GM18951 (cell line): ENCODE data around the gene SF3B1.
"Not testable (repeated sequence)": the region's sequence is repeated elsewhere in the genome, so short reads cannot be mapped to it uniquely, and the experiment has no call there.

Source experiments
- POLR2A ChIP-seq: IDR thresholded peaks from 4 replicates; pipeline ENCODE4 v1.6.1; 2011; ENCODE audit warnings: mild to moderate bottlenecking; ENCODE audit not compliant: insufficient read length, insufficient read depth; ENCODE audit errors: extremely low read depth
- in situ Hi-C: fragments of 300-500 bp; cut with MboI; formaldehyde crosslinking; loops from one replicate; pipeline ENCODE4 v1.12.0; 2022; ENCODE audit warnings: low sequenced_read_pairs, mixed read lengths, inconsistent platforms; ENCODE audit not compliant: unreplicated experiment

The SF3B1 gene

DNA sequence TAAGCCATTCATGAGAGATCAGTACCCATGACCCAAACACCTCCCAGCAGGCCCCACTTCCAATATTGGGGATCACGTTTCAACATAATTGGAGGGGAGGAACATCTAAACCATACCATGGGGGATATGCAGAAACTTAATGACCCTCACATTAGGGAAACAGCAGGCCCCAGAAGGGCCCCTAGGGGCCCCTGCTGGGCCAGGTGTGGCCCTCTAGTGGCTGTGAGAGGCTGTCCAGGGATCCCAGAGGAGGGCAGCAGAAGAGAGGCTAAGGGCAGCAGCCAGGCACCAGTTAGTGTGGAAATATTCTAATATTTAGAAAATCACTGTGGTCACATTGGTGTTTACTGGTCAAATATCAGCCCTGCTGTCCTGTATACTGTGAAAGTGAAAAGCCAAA lies 75.0 kb downstream of the SF3B1 start:
- in situ Hi-C loops = no loop called here

DNA sequence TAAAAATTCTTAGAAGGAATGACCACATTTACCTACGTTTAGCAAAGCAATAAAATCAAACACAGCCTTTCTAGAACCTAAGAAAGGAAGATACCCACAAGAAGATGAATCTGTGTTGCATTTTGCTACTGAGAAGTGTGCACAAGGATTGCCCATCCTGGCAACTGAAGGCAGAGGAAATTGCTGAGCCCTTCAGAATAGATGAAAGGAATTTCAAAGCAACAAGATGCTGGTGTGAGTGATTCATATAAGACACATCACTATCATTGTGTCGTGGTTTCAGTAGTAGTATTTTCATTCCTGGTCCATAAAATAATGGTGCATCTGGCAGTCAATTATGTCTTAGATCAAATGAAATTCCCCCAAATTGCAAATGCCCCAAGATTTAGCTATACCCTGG lies 75.9 kb downstream of the SF3B1 start:
- no peak for TF ChIP-seq POLR2A
- in situ Hi-C loops = no loop called here

More for the DNA sequence above, 75.0 kb downstream of the SF3B1 start:
- TF ChIP-seq POLR2A = no peak

DNA sequence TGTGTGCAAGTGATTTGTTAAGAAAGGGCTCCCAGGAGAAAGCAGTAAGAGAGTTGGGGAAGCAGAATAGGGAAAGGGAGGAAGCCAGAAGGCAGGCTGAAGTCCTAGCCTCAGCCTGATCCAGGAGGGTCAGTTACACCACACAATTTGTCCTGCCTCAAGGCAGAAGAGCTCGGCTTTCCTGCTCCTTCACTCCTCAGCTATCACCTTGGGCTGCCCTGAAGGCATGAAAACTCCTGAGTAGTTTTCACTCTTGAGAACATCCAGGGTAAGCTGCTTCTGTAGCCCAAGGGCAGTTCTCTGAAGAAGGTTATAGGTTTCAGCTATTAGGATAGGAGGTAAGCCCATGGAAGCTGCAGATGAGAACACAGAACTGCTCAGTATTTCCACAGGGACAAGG lies 76.8 kb downstream of the SF3B1 start:
- in situ Hi-C loops = no loop called here
- TF ChIP-seq POLR2A = no peak

DNA sequence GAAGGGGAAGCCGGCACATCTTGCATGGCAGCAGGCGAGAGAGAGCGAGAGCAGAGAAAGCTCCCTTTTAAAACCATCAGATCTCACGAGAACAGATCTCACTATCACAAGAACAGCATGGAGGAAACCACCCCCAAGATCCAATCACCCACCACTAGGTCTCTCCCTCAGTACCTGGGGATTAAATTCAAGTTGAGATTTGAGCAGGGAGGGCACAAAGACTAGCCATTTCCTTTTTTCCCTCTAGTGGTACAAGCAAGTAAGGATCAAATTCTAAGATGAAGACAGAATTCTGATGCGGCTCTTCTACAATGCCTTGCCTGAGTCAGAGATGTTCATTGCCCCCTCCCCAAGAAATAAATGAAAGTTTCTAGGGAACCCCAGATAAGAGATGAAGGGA lies 78.7 kb downstream of the SF3B1 start:
- in situ Hi-C loops = no loop called here

DNA sequence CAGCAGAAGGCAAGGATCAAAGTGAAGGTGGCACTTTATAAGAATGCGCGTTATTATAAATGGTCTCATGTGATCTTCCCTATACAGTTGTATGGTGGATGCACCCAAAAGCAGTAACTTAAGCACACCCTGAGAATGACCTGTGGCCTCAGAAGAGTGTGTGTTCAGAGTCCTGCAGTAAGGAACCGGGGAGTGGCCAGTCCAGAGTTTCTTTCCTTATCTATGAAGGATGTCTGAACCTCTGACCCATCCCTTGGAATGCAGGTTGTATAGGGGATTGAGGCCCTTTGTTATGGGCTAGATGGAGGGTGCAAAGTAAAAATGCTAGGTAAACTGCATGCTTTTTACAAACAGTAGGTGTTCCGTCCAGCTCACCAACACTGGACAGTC lies 80.7 kb downstream of the SF3B1 start:
- TF ChIP-seq POLR2A = no peak
- in situ Hi-C loops = no loop called here

More for the DNA sequence above, 78.7 kb downstream of the SF3B1 start:
- no peak for TF ChIP-seq POLR2A

DNA sequence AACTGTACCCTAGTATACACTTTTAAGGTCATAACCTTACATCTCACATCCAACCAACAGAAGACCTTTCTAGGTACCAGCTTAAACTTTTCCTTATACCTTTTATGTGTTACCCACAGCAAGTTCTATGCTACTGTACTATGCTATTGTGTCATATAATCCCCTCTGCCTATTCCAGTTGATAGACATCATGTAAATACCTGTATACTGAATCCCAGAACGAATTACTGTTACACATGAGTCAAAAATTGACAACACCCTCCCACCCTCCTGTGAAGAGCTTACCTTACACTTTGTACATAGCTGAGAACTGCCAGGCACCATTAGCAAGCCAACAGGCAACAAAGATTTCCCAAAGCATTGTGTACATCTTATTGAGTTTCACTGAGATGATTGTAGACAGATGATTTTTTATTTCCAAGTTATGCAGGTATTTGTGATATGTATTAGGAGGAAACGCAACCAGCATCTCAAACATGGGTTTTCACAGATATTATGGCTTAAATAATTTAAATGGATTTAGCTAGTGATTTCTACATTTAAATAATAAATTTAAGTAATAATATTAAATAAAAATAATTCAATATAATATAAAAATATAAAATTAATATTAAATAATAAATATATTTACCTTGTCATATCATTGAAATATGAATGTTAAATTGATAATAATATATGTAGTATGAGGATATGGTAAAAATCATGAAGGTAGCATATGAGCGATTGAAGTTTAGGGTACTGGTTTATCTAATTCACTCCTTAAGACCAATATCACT lies 81.2 kb downstream of the SF3B1 start:
- in situ Hi-C loops = no loop called here

DNA sequence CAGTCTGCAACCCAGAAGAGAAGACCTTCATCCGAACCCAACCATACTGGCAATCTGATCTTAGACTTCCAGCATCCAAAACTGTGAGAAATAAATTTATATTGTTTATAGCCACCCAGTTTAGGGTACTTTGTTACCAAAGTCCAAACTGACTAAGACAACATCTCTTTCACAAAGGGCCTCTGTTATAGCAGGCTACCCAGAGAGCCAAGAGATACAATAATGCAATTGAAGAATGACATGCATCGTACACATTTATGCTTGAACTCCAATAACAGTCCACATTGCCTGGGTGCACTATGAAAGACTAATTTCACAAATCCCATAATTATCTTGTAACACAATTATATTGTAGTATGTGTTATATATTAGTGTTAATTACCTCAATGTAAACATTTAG lies 85.1 kb downstream of the SF3B1 start:
- no peak for TF ChIP-seq POLR2A
- in situ Hi-C loops = no loop called here

More for the DNA sequence above, 81.2 kb downstream of the SF3B1 start:
- TF ChIP-seq POLR2A = no peak

DNA sequence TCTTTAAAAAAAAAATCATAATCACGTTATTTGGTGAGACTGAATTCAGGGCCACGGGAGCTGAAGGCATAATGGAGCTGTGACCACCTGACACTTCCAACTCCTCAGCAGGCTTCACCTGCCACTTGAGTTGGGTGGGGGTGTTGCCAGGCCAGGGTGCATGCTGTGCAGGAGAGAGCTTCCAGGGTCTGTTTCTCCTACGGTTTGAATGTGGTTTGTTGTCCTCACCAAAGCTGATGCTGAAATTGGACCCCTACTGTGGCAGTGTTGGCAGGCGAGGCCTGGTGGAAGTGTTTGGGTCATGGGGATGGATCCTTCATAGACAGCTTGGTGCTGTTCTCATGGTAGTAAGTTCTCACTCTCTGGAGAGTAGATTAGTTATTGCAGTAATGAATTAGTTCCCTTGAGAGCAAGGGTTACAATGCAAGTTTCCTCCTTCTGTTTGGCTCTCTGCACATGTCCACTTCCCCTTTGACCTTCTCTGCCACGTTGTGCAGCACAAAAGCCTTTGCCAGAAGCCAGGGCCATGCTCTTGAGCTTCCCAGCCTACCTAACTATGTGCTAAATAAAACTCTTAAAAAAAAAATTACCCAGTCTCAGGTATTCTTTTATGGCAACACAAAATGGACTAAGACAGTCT lies 86.0 kb downstream of the SF3B1 start:
- TF ChIP-seq POLR2A = no peak
- in situ Hi-C loops = no loop called here

DNA sequence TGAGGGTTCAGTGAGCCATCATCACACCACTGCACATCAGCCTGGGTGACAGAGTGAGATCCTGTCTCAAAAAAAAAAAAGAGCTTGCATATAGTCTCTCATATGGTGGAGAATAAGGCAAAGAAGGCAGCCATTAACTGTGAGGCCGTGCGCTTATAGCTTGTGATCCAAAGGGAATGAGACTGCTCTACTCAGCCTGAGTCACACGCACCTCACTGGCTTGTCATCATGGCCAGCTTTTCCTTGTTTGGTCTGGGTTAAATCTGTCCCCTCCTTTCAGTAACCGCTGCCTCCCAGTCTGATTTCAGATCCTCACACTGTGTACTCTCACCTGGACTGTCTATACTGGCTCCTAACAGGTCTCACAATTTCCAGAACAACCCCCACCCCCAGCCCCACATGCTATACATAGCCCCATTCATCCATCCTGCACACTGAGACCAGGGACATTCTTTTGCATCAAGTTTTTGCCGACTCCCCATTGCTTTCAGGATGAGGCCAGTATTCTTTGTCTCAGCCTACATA lies 88.9 kb downstream of the SF3B1 start:
- TF ChIP-seq POLR2A = no peak
- in situ Hi-C loops = no loop called here

DNA sequence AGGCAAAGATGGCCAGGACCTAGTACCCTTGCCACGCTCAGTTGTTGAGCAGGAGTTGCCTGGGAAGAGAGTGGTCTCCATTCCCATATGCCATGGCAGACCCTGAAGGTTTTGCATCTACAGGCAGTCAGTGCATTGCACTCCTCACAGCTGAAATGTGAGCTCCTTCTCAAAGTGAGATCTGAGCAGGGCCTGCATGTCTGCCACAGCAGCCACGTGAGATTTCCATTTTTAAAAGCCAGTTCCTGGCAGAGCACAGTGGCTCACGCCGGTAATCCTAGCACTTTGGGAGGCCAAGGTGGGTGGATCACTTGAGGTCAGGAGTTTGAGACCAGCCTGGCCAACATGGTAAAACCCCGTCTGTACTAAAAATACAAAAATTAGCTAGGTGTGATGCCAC lies 90.9 kb downstream of the SF3B1 start:
- in situ Hi-C loops = not testable (repeated sequence)

DNA sequence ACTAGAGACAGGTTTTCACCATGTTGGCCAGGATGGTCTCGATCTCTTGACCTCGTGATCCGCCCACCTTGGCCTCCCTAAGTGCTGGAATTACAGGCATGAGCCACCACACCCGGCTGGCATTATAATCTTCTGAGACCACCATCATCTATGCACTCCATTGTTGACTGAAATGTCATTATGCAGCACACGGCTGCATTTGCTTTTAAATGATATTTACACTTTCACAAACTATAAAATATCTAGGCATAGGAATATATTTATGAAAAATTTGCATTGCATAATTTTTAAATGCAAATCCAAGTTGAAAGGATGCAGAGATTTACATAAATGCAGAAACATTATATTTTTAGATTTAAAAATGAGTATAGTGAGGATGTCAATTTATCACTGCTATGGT lies 94.2 kb downstream of the SF3B1 start:
- TF ChIP-seq POLR2A = no peak
- in situ Hi-C loops = no loop called here
